ENCODE results near the gene RUFY1.

RUFY1 gene

GRCh38 chr5:179599100-179599499 lies 48.7 kb downstream of the RUFY1 start:
- no peak for TF ChIP-seq CTCF (IDR thresholded peaks at IDR 0.05; ENCODE audit: low read depth, low read length, missing control alignments)
- H3K4me3 ChIP-seq (ENCODE audit: low read depth, low read length), result no peak overlapping the region
- DNase-seq (ENCODE audit: low read depth), result no peak

DNA sequence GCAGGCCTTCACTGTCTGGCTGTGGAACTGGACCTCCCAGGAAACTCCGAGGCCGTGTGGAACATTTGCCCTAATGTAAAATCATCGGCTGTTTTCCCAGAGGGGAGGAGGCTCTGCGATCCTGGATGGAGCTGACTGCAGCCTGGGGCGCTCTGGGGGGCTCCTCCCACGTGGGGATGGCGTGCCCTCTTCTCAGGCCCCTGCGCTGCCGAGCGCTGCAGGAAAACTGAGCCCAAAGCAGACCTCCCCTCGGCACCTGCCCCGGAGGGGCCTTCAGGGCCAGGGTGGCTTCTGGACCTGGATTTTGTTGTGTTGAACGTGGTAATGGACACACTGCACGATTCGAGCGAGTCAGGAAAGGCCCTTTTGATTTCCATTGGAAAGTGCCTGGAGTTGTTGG lies 49.2 kb downstream of the RUFY1 start:
- TF ChIP-seq CTCF (IDR thresholded peaks at IDR 0.05; ENCODE audit: low read depth, low read length, missing control alignments), result no peak
- DNase-seq (ENCODE audit: low read depth), result no peak
- H3K4me3 ChIP-seq (ENCODE audit: low read depth, low read length), result no peak overlapping the region

DNA sequence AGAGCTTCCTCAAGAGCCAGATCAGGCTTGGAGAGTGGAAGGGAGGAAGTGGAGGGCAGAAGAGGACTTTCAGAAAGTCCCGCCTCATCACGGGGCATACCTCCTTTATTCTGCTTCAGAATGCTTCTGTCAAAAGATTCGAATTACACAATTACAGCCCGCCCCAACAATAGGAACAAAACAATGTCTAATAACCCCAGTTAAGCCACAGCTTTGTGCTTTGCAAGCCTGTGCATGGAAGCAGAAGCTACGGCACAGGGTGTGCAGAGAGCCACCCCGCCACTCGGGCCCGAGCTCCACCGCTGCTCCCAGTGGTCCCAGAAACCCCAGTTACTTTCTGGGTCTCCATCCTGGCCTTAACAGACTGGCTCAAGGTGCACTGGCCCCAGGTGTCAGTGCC lies 49.6 kb downstream of the RUFY1 start:
- no peak for TF ChIP-seq CTCF (IDR thresholded peaks at IDR 0.05; ENCODE audit: low read depth, low read length, missing control alignments)
- no peak for DNase-seq (ENCODE audit: low read depth)

DNA sequence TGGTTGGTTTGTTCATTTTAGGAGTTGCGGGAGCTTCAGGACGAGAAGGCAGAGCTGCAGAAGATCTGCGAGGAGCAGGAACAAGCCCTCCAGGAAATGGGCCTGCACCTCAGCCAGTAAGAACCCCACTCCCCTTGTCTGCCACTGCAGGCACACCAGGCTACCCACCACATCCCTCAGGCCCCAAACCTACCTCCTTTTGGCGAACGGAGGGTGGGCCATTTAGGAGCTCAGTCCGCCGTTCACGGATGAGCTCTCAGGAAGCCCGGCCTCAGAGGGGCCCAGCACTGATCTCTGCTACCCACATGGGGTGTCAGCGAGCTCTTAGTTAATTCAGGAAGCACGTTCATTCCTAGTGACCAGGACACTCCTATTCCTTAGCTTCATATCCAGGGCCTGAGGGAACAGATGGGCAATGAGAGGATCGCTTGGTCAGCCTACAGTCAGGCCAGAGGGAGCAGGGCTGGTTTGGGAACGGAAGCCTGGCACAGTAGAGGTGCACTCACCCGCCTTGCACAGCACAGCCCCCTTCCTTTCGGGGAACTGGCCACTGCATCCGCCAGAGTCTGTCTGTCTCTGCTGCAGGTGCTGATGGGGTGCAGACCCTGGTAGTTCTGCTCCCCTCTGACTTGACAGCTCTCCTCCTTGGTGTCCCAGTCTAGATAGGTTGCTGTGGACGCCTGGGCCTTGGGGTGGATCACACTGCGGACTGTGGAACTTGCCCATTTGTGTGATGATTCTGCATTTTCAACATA lies 51.7 kb downstream of the RUFY1 start:
- no peak overlapping the region for H3K4me3 ChIP-seq (ENCODE audit: low read depth, low read length)
- no peak for DNase-seq (ENCODE audit: low read depth)
- TF ChIP-seq CTCF (IDR thresholded peaks at IDR 0.05; ENCODE audit: low read depth, low read length, missing control alignments), result no peak

More for the DNA sequence above, 49.6 kb downstream of the RUFY1 start:
- H3K4me3 ChIP-seq (ENCODE audit: low read depth, low read length), result no peak overlapping the region

DNA sequence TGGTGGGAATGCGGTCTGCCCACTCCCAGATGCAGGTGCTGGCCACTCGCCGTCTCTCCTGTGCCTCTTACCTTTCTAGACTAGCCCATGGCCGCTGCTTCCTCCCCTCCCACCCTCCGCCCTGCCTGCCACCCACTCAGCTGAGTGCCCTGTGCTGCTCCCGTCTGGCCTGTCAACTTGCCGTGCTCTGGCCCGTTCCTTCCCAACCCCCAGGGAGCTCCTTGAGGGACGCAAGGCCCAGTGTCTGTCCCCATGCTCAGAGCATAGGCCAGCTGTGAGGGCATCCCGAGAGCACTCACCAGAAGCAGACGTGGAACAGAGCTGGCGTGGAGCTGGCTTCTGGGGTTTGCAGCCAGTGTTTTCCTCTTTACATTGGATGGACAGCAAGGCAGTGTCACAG lies 53.0 kb downstream of the RUFY1 start:
- no peak overlapping the region for H3K4me3 ChIP-seq (ENCODE audit: low read depth, low read length)
- no peak for TF ChIP-seq CTCF (IDR thresholded peaks at IDR 0.05; ENCODE audit: low read depth, low read length, missing control alignments)
- no peak for DNase-seq (ENCODE audit: low read depth)

- no peak overlapping the region for H3K4me3 ChIP-seq (ENCODE audit: low read depth, low read length)
- no peak for DNase-seq (ENCODE audit: low read depth)
- no peak for TF ChIP-seq CTCF (IDR thresholded peaks at IDR 0.05; ENCODE audit: low read depth, low read length, missing control alignments)
Observed at GRCh38 chr5:179605026-179605833, 54.9 kb downstream of the RUFY1 start.
